Measurements from ENCODE around the gene VPS37B. TPM values are rescaled to one million over a fixed set of nuclear protein-coding genes. Genes with fewer than 3 reads are reported as not detected.

VPS37B gene
- total RNA-seq, 1 donor from 2014 or later, result 73.4 TPM

- no peak for TF ChIP-seq CTCF (conservative IDR thresholded peaks at IDR 0.05; ENCODE audit: low read depth, low read length)
- no peak for DNase-seq (ENCODE audit: low read depth)
- no peak overlapping the region for H3K4me3 ChIP-seq (ENCODE audit: low read depth, low read length)
Measured at GRCh38 chr12:122848471-122849351, 47.2 kb downstream of the VPS37B start.

GRCh38 chr12:122847921-122848421, 48.0 kb downstream of the VPS37B start:
- H3K4me3 ChIP-seq (ENCODE audit: low read depth, low read length), result no peak overlapping the region
- DNase-seq (ENCODE audit: low read depth), result no peak
- TF ChIP-seq CTCF (conservative IDR thresholded peaks at IDR 0.05; ENCODE audit: low read depth, low read length), result no peak

- DNase-seq (ENCODE audit: low read depth), result no peak
- TF ChIP-seq CTCF (conservative IDR thresholded peaks at IDR 0.05; ENCODE audit: low read depth, low read length), result no peak
- no peak overlapping the region for H3K4me3 ChIP-seq (ENCODE audit: low read depth, low read length)
Measured at GRCh38 chr12:122847516-122847836, 48.4 kb downstream of the VPS37B start.

GRCh38 chr12:122846622-122847515, 49.1 kb downstream of the VPS37B start:
- no peak overlapping the region for H3K4me3 ChIP-seq (ENCODE audit: low read depth, low read length)
- no peak for TF ChIP-seq CTCF (conservative IDR thresholded peaks at IDR 0.05; ENCODE audit: low read depth, low read length)
- DNase-seq (ENCODE audit: low read depth), result no peak

GRCh38 chr12:122845865-122846621, 49.9 kb downstream of the VPS37B start:
- no peak for DNase-seq (ENCODE audit: low read depth)
- no peak for TF ChIP-seq CTCF (conservative IDR thresholded peaks at IDR 0.05; ENCODE audit: low read depth, low read length)
- no peak overlapping the region for H3K4me3 ChIP-seq (ENCODE audit: low read depth, low read length)

GRCh38 chr12:122845041-122845864, 50.7 kb downstream of the VPS37B start:
- DNase-seq (ENCODE audit: low read depth), result no peak
- no peak overlapping the region for H3K4me3 ChIP-seq (ENCODE audit: low read depth, low read length)
- no peak for TF ChIP-seq CTCF (conservative IDR thresholded peaks at IDR 0.05; ENCODE audit: low read depth, low read length)

Data from epithelial cell of proximal tubule (primary cell).